Activated T-cell treated with anti-CD3 and anti-CD28 coated beads, Interleukin-2, amount 50 U/mL, for 1 hour (primary cell): ENCODE data around the gene BRPF1.

Experiments
- DNase-seq: peaks from one replicate; pipeline ENCODE4 v3.0.0-alpha.2; 2020

BRPF1 gene

GRCh38 chr3:9701711-9702110 is 29.8 kb upstream of the BRPF1 start:
- no peak for DNase-seq

GRCh38 chr3:9703240-9703639 is 28.3 kb upstream of the BRPF1 start:
- DNase-seq = no peak

GRCh38 chr3:9703736-9704346 is 27.7 kb upstream of the BRPF1 start, which contains the start of gene CPNE9:
Gene CPNE9 (plus strand): TSS chr3:9703833. CDS start chr3:9703997, 164 bp downstream.
- no peak for DNase-seq

GRCh38 chr3:9704347-9705322 is 26.9 kb upstream of the BRPF1 start:
- DNase-seq = no peak

- DNase-seq = no peak
Observed at GRCh38 chr3:9710174-9710739, 21.3 kb upstream of the BRPF1 start.

GRCh38 chr3:9712415-9712814 is 19.1 kb upstream of the BRPF1 start:
- DNase-seq = no peak

- DNase-seq = no peak
Observed at GRCh38 chr3:9713142-9713541, 18.4 kb upstream of the BRPF1 start.

- DNase-seq = no peak
Observed at GRCh38 chr3:9715136-9715535, 16.4 kb upstream of the BRPF1 start.

GRCh38 chr3:9715764-9716437 is 15.6 kb upstream of the BRPF1 start:
- no peak for DNase-seq

- DNase-seq = no peak
Observed at GRCh38 chr3:9716801-9717555, 14.6 kb upstream of the BRPF1 start.

- no peak for DNase-seq
Observed at GRCh38 chr3:9717563-9717962, 14.0 kb upstream of the BRPF1 start.

GRCh38 chr3:9718118-9718517 is 13.4 kb upstream of the BRPF1 start:
- no peak for DNase-seq

GRCh38 chr3:9721015-9721699 is 10.4 kb upstream of the BRPF1 start:
- DNase-seq = no peak

GRCh38 chr3:9721700-9722060 is 9.9 kb upstream of the BRPF1 start:
- no peak for DNase-seq

- DNase-seq = no peak
Observed at GRCh38 chr3:9725775-9726515, 5.6 kb upstream of the BRPF1 start.

GRCh38 chr3:9727041-9727595 is 4.4 kb upstream of the BRPF1 start:
- peak; percentile 59 for DNase-seq

- DNase-seq = no peak
Observed at GRCh38 chr3:9727743-9728142, 3.8 kb upstream of the BRPF1 start.

- no peak for DNase-seq
Observed at GRCh38 chr3:9729419-9729818, 2.1 kb upstream of the BRPF1 start.

GRCh38 chr3:9730657-9731205 is 804 bp upstream of the BRPF1 start:
- DNase-seq = no peak

- peak; percentile 38 for DNase-seq
Observed at GRCh38 chr3:9732080-9732739, 675 bp downstream of the BRPF1 start.
